SU-DHL-6 (cell line): ENCODE results near the gene MX1.

ENCODE experiments used
- EZH2phosphoT487 ChIP-seq: fragments of 200-600 bp; sonication (generic), shearing (Covaris generic); conservative IDR thresholded peaks from 2 replicates; pipeline ENCODE4 v1.6.1; 2018; ENCODE audit warnings: mild to moderate bottlenecking, antibody characterized with exemption, low read length, moderate library complexity, mixed read lengths
- TF ChIP-seq, protein P1 (sequence below): fragments of 200-600 bp; sonication (generic); IDR thresholded peaks from one replicate; pipeline ENCODE4 v1.5.1; 2017; ENCODE audit warnings: antibody characterized with exemption, mild to moderate bottlenecking, low read length, moderate library complexity; ENCODE audit not compliant: insufficient read depth, poor library complexity, severe bottlenecking

- TF ChIP-seq, protein P1, sequence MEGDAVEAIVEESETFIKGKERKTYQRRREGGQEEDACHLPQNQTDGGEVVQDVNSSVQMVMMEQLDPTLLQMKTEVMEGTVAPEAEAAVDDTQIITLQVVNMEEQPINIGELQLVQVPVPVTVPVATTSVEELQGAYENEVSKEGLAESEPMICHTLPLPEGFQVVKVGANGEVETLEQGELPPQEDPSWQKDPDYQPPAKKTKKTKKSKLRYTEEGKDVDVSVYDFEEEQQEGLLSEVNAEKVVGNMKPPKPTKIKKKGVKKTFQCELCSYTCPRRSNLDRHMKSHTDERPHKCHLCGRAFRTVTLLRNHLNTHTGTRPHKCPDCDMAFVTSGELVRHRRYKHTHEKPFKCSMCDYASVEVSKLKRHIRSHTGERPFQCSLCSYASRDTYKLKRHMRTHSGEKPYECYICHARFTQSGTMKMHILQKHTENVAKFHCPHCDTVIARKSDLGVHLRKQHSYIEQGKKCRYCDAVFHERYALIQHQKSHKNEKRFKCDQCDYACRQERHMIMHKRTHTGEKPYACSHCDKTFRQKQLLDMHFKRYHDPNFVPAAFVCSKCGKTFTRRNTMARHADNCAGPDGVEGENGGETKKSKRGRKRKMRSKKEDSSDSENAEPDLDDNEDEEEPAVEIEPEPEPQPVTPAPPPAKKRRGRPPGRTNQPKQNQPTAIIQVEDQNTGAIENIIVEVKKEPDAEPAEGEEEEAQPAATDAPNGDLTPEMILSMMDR: no peak
- TF ChIP-seq EZH2phosphoT487: no peak
Observed at GRCh38 chr21:41506005-41506594, 80.1 kb downstream of the MX1 start.
